ENCODE data around the gene RFX3. TPM values are rescaled to one million over a fixed set of nuclear protein-coding genes. Genes with fewer than 3 reads are reported as not detected.

The RFX3 gene
- total and polyA plus RNA-seq, 2 of the 13 experiments (the other 11 are each of a cell fraction or from before 2014, with no cell fraction given) = 2.7 to 5.3 TPM

DNA sequence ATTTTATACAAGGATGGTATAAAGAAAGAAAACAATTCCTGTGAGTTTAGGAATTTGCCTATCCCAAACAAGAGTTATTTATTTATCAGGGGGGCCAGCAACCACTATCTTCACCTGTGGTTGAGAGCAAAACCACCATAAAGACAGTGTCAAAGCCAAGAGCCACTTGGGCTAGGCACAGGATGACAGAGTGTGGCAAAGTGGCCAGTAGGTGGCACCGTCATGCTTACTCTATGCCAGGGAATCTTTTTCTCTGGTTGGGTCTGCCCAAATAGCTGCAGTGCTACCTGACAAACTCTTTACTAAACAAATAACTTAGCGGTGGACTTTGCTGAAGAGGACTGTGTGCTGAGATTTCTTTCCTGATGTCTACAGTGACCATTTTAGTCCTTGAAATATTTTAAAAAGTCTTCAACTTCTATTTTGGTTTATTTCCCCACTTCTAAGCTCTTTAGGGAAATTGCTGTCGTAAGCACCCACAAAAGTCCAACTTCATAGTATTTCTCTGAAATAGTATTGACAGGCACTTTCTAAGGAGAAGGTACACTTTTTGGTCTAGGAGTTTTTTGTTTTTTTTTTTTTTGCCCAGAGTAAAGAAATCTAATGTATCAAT, 285.0 kb downstream of the RFX3 start (continued):
- TF ChIP-seq, protein P1, sequence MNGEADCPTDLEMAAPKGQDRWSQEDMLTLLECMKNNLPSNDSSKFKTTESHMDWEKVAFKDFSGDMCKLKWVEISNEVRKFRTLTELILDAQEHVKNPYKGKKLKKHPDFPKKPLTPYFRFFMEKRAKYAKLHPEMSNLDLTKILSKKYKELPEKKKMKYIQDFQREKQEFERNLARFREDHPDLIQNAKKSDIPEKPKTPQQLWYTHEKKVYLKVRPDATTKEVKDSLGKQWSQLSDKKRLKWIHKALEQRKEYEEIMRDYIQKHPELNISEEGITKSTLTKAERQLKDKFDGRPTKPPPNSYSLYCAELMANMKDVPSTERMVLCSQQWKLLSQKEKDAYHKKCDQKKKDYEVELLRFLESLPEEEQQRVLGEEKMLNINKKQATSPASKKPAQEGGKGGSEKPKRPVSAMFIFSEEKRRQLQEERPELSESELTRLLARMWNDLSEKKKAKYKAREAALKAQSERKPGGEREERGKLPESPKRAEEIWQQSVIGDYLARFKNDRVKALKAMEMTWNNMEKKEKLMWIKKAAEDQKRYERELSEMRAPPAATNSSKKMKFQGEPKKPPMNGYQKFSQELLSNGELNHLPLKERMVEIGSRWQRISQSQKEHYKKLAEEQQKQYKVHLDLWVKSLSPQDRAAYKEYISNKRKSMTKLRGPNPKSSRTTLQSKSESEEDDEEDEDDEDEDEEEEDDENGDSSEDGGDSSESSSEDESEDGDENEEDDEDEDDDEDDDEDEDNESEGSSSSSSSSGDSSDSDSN (CRISPR knock-in tag; IDR thresholded peaks at IDR 0.05) = no peak
- TF ChIP-seq RXRA (CRISPR knock-in tag; IDR thresholded peaks at IDR 0.05) = no peak

DNA sequence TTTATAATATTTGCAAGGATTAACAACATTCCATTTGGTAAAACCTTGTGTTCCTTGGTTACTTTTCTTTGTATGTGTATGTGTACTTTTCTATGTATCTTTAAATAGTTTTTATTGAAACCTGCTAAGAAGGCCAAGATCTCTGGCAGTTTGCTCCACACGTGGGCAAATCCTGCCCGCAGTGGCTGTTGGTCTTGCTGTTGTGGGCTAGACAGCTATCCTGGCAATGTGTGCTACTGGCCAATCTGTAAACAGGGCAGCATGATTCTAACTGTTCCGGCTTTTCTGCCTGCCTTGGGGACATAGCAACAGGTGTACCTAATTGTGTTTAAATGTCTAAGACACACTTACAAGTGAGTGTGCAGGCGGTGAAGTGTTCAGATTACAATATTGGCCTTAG, 286.6 kb downstream of the RFX3 start:
- H3K4me3 ChIP-seq (replicated peaks in 1 of 3; ENCODE audit: insufficient read depth in 1 of 3, low read depth in 2 of 3, low read length in 3 of 3) = no peak overlapping the region
- FAIRE-seq (no peak), DNase-seq (ENCODE audit: low spot score) (no peak), ATAC-seq (no peak)
- ChIA-PET CTCF (ENCODE audit: low intra/inter-chr PET ratio, low total read pairs) (no interaction called here), POLR2A (no interaction called here)
- H3K27me3 ChIP-seq (ENCODE audit: control insufficient read depth in 1 of 2, insufficient read depth in 2 of 2, low read length in 2 of 2) = no peaks in the 10 kb centered on the region
- intact Hi-C loops (cut with micrococcal nuclease; ENCODE audit: unreplicated experiment) (no loop called here), in situ Hi-C loops (cut with HindIII; ENCODE audit: extremely low pct_ligation_motif_present, low pct_unique_long_range_greater_than_20kb) (no loop called here)
- WGBS (ENCODE audit: low lambda C conversion rate) = 98% methylated on average over 4 of the region's 4 CpGs
- H3K4me1 ChIP-seq (ENCODE audit: insufficient read depth, low read length) = 0 out of 2 replicates have a peak, but pooled peaks cover 4% of the 10 kb centered on the region
- H3K36me3 ChIP-seq (replicated peaks in 1 of 2; ENCODE audit: control insufficient read depth in 1 of 2, insufficient read depth in 2 of 2, low read length in 2 of 2) = no peaks in the 10 kb centered on the region
- H3K27ac ChIP-seq (ENCODE audit: extremely low read length, insufficient read depth, low read length) = no peak overlapping the region
- no peak overlapping the region for H2AFZ ChIP-seq (ENCODE audit: low read length)
- no peaks in the 10 kb centered on the region for H3K79me2 ChIP-seq (ENCODE audit: insufficient read depth, low read length)
- TF ChIP-seq MIER3 (CRISPR knock-in tag; IDR thresholded peaks at IDR 0.05; ENCODE audit: borderline replicate concordance) (no peak), FOXJ3 (CRISPR knock-in tag; IDR thresholded peaks at IDR 0.05; ENCODE audit: borderline replicate concordance) (no peak), HMG20B (CRISPR knock-in tag; conservative IDR thresholded peaks at IDR 0.05) (no peak), ISL2 (CRISPR knock-in tag; IDR thresholded peaks at IDR 0.05) (no peak)
- no peaks in the 10 kb centered on the region for H4K20me1 ChIP-seq (ENCODE audit: insufficient read depth, low read length)
- H3K4me2 ChIP-seq (ENCODE audit: low read depth, low read length) = no peak overlapping the region
- no peak overlapping the region for H3K9ac ChIP-seq (ENCODE audit: insufficient read depth, low read depth, low read length)
- BruUV-seq (replicated peaks) = no TSS peak
- no peaks in the 10 kb centered on the region for H3K9me3 ChIP-seq (ENCODE audit: low read length)

Data from HepG2 (cell line).